ENCODE data around the gene BLCAP.

DNA sequence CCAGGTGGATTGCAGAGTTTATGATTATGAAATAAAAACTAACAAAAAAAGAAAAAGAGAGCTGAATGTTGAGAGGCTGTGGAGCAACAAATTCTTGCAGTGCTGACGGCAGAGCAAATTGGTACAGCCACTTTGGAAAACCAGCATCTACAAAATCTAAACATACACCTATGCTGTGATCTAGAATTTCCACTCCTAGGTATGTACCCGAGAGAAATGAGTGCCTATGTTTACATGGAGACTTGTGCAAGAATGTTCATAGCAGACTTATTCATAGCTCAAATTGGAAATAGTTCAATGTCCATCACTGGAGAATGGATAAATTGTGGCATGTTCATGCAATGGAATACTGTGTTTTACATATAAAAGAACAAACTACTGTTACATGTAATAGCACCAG lies 3.0 kb upstream of the BLCAP start:
- TF ChIP-seq, protein P1, sequence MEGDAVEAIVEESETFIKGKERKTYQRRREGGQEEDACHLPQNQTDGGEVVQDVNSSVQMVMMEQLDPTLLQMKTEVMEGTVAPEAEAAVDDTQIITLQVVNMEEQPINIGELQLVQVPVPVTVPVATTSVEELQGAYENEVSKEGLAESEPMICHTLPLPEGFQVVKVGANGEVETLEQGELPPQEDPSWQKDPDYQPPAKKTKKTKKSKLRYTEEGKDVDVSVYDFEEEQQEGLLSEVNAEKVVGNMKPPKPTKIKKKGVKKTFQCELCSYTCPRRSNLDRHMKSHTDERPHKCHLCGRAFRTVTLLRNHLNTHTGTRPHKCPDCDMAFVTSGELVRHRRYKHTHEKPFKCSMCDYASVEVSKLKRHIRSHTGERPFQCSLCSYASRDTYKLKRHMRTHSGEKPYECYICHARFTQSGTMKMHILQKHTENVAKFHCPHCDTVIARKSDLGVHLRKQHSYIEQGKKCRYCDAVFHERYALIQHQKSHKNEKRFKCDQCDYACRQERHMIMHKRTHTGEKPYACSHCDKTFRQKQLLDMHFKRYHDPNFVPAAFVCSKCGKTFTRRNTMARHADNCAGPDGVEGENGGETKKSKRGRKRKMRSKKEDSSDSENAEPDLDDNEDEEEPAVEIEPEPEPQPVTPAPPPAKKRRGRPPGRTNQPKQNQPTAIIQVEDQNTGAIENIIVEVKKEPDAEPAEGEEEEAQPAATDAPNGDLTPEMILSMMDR (conservative IDR thresholded peaks at IDR 0.05; ENCODE audit: low read depth, low read length), result no peak
- no peak for TF ChIP-seq RAD21 (IDR thresholded peaks at IDR 0.05; ENCODE audit: low read length)
